Vagina (tissue), 2 donors: ENCODE data around the gene GBA3. TPM values are rescaled to one million over a fixed set of nuclear protein-coding genes. Genes with fewer than 3 reads are reported as not detected.

ENCODE experiments used
- DNase-seq, 2 donors: peaks; one replicate each; pipeline ENCODE4 v3.0.0-alpha.2; 2017; ENCODE audit errors: extremely low spot score in 2 of 2
- H3K27ac ChIP-seq: fragments of 200-600 bp; sonication (generic); one replicate; pipeline ENCODE4 v1.5.1; 2019
- H3K27me3 ChIP-seq: fragments of 200-600 bp; sonication (generic); one replicate; pipeline ENCODE4 v1.5.1; 2019
- H3K36me3 ChIP-seq, 2 donors: fragments of 200-600 bp; sonication (generic); one replicate each; pipeline ENCODE4 v1.5.1; 2017 to 2019
- H3K4me1 ChIP-seq: fragments of 200-600 bp; sonication (generic); one replicate; pipeline ENCODE4 v1.5.1; 2019
- H3K4me3 ChIP-seq, 2 donors: fragments of 200-600 bp; sonication (generic); 1 replicate in 1 of 2; 2 replicates in 1 of 2; pipeline ENCODE4 v1.5.1; 2016 to 2019
- H3K9me3 ChIP-seq: fragments of 200-600 bp; sonication (generic); one replicate; pipeline ENCODE4 v1.5.1; 2019
- CTCF ChIP-seq, 3 experiments: fragments of 450-650 bp in 2 of 3; fragments of 200-600 bp in 1 of 3; sonication (generic) in 1 of 3; IDR thresholded peaks; one replicate each; pipeline ENCODE4 v1.5.1; 2017 to 2019; ENCODE audit warnings: antibody characterized with exemption in 3 of 3, mild to moderate bottlenecking in 2 of 3, moderate library complexity in 2 of 3
- POLR2A ChIP-seq, 2 donors: fragments of 450-650 bp; IDR thresholded peaks; one replicate each; pipeline ENCODE4 v1.6.1; 2017; ENCODE audit warnings: antibody characterized with exemption in 2 of 2, mild to moderate bottlenecking in 2 of 2, moderate library complexity in 2 of 2
- POLR2AphosphoS5 ChIP-seq, 2 donors: sonication (generic); formaldehyde crosslinking; IDR thresholded peaks; one replicate each; pipeline ENCODE4 v1.9.0; 2017; ENCODE audit warnings: antibody characterized with exemption in 2 of 2, mild to moderate bottlenecking in 2 of 2, low read depth in 1 of 2; ENCODE audit not compliant: insufficient read depth in 1 of 2
- intact Hi-C: fragments of 100-400 bp; cut with DNase I; formaldehyde crosslinking; loops from one replicate; pipeline ENCODE4 v1.15.1; 2023
- total RNA-seq: library from RNA; depleted of rRNA; stranded (reverse); fragments of >200 nt; gene quantifications from one replicate; pipeline ENCODE4 v1.2.3, GENCODE V29; 2016

The GBA3 gene
- total RNA-seq, 1 donor from 2014 or later: not detected

GRCh38 chr4:22688236-22688635 lies 4.5 kb upstream of the GBA3 start:
- H3K4me3 ChIP-seq: no peak overlapping the region
- no peaks in the 10 kb centered on the region for H3K27me3 ChIP-seq
- no peak for TF ChIP-seq POLR2AphosphoS5 (IDR thresholded peaks at IDR 0.05; ENCODE audit: insufficient read depth in 1 of 2, low read depth in 1 of 2)
- no peak for TF ChIP-seq CTCF (IDR thresholded peaks at IDR 0.05)
- no peak for TF ChIP-seq POLR2A (IDR thresholded peaks at IDR 0.05)
- H3K9me3 ChIP-seq: no peaks in the 10 kb centered on the region
- intact Hi-C loops: no loop called here
- DNase-seq: no peak
- H3K36me3 ChIP-seq: no peaks in the 10 kb centered on the region
- H3K27ac ChIP-seq: no peak overlapping the region
- no peaks in the 10 kb centered on the region for H3K4me1 ChIP-seq

- H3K4me3 ChIP-seq: no peak overlapping the region
- intact Hi-C loops: no loop called here
- TF ChIP-seq POLR2A (IDR thresholded peaks at IDR 0.05) (no peak), CTCF (IDR thresholded peaks at IDR 0.05) (no peak), POLR2AphosphoS5 (IDR thresholded peaks at IDR 0.05; ENCODE audit: insufficient read depth in 1 of 2, low read depth in 1 of 2) (no peak)
- H3K9me3 ChIP-seq: no peaks in the 10 kb centered on the region
- no peak overlapping the region for H3K27ac ChIP-seq
- H3K27me3 ChIP-seq: no peaks in the 10 kb centered on the region
- no peak for DNase-seq
- H3K4me1 ChIP-seq: no peaks in the 10 kb centered on the region
- H3K36me3 ChIP-seq: no peaks in the 10 kb centered on the region
Observed at GRCh38 chr4:22689428-22689827, 3.3 kb upstream of the GBA3 start.

DNA sequence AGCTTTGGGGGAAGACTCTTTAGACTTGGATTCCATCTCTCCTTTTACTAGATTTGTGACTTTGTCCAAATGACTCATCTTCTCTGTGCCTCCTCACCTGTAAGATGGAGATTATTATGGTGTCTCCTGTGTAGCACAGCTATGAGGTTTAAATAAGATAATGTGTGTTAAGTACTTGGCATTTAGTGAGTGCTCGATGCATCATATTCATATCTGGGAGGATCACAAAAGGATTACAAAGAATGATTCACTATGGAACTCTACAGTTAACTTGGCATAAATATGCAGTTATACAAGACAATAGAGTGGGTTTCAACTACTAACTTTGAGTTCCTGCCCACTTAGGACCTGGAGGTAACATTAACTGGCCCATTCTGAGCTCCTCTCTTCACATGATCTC lies 2.3 kb downstream of the GBA3 start:
- TF ChIP-seq CTCF (IDR thresholded peaks at IDR 0.05): no peak
- TF ChIP-seq POLR2A (IDR thresholded peaks at IDR 0.05): no peak
- TF ChIP-seq POLR2AphosphoS5 (IDR thresholded peaks at IDR 0.05; ENCODE audit: insufficient read depth in 1 of 2, low read depth in 1 of 2): no peak
- H3K36me3 ChIP-seq: no peaks in the 10 kb centered on the region
- H3K27me3 ChIP-seq: no peaks in the 10 kb centered on the region
- DNase-seq: no peak
- H3K4me3 ChIP-seq: no peak overlapping the region
- no peaks in the 10 kb centered on the region for H3K9me3 ChIP-seq
- H3K27ac ChIP-seq: no peak overlapping the region
- H3K4me1 ChIP-seq: no peaks in the 10 kb centered on the region
- intact Hi-C loops: no loop called here

DNA sequence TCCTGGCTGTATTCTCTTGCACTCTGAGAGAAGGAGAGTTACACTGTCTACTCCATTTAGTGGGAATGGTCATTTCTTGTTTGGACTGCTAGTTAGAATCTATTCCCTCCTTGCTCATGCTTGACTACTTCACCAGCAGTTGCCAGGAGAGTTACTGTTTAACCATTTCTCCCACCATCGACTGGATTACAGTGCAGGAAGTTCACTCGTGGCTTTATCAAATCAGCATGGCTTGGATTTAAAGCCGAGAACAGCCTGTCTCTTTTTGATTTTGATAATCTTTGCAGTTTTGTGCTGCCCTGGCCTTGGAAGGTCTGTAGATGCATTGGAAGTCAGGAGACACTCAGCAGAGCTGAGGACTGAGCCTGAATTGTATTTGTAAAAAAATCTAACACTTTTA lies 3.2 kb downstream of the GBA3 start:
- Histone ChIP-seq H3K36me3 (no peaks in the 10 kb centered on the region), H3K4me1 (no peaks in the 10 kb centered on the region), H3K27me3 (no peaks in the 10 kb centered on the region), H3K27ac (no peak overlapping the region), H3K4me3 (no peak overlapping the region), H3K9me3 (no peaks in the 10 kb centered on the region)
- intact Hi-C loops: no loop called here
- TF ChIP-seq CTCF (IDR thresholded peaks at IDR 0.05): no peak
- TF ChIP-seq POLR2AphosphoS5 (IDR thresholded peaks at IDR 0.05; ENCODE audit: insufficient read depth in 1 of 2, low read depth in 1 of 2): no peak
- no peak for TF ChIP-seq POLR2A (IDR thresholded peaks at IDR 0.05)
- DNase-seq: no peak

DNA sequence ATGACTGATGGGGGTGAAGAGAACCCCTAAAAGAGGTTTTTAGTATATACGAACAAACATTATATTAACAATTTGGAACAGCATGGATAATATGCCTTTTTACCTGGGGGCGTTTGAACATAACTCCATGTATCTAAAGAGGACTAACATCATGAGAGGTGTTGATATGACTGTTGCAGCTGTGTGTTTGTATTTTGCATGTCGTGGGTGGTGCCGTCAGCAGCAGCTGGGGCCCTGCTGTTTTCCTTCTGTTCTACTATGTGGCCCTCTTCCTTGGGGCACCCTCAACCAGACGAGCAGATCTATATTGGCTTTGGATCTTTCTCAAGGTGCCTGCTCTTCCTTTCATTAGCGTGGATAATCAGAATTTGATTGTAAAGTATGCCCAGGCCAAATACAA lies 11.2 kb downstream of the GBA3 start:
- Histone ChIP-seq H3K27ac (no peak overlapping the region), H3K4me1 (no peaks in the 10 kb centered on the region), H3K36me3 (no peaks in the 10 kb centered on the region), H3K27me3 (no peaks in the 10 kb centered on the region), H3K9me3 (no peaks in the 10 kb centered on the region), H3K4me3 (no peak overlapping the region)
- intact Hi-C loops: no loop called here
- TF ChIP-seq CTCF (IDR thresholded peaks at IDR 0.05) (no peak), POLR2AphosphoS5 (IDR thresholded peaks at IDR 0.05; ENCODE audit: insufficient read depth in 1 of 2, low read depth in 1 of 2) (no peak), POLR2A (IDR thresholded peaks at IDR 0.05) (no peak)
- no peak for DNase-seq
